Activated CD8-positive, alpha-beta memory T cell treated with anti-CD3 and anti-CD28 coated beads for 4 hours (primary cell): ENCODE data around the gene PRSS27.

ENCODE experiments used
- DNase-seq, 2 donors: peaks; one replicate each; pipeline ENCODE4 v3.0.0-alpha.2; 2020; ENCODE audit warnings: low read depth in 2 of 2

The PRSS27 gene

GRCh38 chr16:2751577-2752034 is 31.6 kb upstream of the PRSS27 start:
- no peak for DNase-seq

DNA sequence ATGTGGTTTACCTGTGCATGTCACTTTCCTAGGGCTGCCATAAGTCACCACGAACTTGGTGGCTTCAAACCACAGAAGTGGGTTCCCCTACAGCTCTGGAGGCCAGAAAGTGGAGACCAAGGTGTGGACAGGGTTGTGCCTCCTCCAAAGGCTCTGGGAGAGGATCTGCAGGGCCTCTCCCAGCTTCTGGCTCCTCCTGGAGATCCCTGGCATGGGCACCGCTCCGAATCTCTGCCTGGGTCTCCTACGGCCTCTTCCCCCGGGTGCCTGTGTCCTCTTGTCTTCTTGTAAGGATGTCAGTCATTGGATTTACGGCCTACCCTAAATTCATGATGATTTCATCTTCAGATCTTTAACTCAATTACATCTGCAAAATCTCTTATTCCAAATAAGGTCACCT is 29.9 kb upstream of the PRSS27 start:
- no peak for DNase-seq

DNA sequence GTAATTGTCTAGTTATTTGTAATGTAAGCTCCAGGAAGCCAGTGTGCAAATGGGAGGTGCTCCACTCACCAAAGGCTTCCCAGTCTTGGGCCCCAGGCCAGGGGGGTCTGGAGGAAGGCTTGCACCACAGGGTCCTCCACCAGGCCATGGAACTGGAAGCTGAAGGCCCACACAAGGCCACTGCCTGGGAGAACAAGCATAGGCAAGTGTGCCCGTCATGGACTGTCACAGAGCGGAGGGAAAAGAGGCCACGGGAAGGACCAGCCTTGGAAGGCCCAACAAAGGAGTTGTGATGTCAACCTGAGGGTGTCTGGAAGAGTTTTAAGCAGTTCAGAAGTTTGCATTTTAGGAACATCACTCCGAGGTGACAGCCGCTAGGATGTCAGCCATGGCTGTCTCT is 29.5 kb upstream of the PRSS27 start:
- DNase-seq, result no peak

DNA sequence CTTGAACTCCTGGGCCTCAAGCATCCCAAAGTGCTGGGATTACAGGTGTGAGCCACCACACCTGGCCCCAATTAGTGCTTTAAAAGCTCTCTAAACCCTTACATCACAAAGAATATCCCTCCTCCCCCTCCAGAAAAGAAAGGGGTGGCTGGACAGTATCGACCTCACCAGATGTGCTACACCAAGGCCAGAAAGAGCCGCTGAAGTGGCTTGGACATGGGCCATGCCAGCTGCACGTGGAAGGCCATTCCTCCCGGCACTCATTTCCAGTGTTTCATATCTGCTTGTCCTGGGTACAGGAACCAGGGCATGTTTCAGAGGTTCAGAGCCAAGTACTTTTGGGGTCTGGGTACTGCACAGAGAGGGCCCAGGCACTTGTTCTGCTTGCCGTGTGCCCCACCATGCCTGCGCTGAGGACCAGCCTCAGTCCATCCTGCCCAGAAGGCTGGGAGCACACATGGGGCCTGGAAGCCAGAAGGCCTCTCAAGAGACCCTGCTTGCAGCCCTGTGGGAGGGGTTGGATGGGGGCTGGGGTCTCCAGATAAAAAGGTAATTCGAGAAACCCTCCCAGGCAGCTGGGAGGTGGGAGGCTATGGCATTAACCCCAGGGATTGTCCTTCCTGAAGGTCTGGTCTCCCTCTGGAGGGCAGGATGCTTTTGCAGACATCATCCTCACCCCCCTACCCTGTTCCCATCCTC is 28.9 kb upstream of the PRSS27 start:
- DNase-seq, result no peak

DNA sequence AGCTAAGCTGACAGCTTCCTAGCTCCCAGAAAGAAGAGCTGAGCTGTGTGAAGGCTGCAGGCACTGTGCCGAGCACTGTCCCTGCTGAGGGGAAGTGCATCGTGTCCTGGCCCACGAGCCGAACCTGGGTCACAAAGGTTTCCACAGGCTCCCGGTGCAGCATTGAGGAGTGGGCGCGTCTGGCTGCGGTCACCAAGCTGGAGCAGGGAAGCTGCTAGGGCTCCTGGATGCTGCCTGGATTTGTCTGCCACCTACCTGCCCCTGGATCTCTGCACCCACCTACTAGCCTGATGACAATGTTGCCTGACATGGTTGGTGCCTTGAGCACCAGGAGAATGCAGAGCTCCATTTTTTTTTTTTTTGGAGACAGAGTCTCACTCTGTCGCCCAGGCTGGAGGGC is 25.9 kb upstream of the PRSS27 start:
- no peak for DNase-seq

- no peak for DNase-seq
These were observed 25.3 kb upstream of the PRSS27 start for GRCh38 chr16:2745116-2745890.

DNA sequence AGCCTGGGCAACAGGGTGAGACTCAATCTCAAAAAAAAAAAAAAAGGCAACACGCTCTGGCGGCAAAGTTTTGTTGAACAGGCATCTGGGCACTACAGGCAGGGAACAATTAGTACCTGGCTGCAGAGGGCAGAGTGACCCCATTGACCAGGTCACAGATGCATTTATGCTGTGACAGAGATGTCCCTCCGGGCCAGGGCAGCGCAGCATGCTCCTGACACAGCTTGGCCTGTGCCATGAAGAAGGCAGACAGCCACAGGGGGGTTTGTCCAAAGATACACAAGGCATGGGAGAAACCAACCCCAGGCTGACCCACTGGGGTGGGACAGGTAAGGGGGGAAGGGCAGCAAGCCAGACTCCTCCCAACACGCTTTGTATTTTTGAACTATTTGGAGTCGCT is 24.7 kb upstream of the PRSS27 start:
- no peak for DNase-seq

- no peak for DNase-seq
These were observed 23.2 kb upstream of the PRSS27 start for GRCh38 chr16:2743007-2743810.

- no peak for DNase-seq
These were observed 22.4 kb upstream of the PRSS27 start for GRCh38 chr16:2742323-2743006.

DNA sequence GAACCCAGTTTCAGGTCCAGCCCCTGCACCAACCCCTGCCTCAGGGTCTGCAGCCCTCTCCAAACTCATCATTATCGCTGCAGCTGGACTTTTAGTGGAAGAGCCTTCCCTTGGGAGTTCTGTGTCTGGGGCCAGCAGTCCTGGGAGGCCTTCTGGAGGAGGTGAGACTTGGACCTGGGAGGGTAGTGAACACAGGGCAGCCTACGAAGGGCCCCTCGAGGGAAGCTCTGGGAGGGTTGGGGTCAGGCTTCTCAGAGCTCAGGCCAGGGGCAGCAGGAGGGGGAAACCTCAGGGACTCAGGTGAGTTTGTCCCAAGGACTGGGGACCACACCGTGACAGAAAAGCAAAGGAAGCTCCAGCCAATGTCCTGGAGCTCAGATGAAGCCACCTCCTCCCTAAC is 21.1 kb upstream of the PRSS27 start:
- DNase-seq, result no peak

GRCh38 chr16:2740476-2740875 is 20.5 kb upstream of the PRSS27 start:
- no peak for DNase-seq

DNA sequence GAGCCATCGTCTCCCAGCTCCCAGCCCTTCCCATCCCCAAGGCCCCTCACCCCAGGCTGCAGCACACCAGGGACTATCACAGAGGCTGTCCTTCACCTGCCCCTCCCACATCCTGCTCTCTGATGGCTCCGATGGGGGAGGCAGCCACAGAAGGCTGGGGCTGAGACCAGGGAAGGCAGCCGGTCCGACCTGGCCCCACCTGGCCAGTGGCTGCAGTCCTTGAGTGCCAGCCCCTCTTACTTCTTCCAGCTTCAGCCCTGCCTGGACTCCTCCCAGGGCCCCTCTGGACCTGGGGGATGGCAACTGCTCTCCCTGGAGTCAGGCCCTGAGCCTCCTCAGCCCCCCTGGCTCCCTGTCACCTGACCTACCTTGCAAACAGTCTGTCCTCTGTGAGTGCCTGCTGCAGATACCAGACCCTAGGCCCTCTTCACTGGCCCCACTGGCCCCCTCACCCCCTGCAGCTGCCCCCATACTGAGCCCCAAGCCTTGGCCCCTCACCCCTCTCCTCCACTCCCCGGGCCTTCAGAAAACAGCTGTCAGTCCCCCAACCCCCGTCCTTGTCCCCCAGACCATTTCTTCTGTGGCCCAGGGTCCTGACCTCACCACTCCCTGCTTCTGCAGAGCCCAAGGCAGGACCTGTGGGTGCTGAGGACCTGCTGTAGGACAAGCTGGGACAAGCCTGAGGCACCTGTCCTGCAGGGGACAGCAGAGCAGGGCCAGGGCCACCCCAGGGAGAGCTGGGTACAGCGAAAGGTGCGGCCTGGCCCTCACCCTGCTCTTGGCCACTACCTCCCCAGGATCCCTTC is 19.8 kb upstream of the PRSS27 start:
- DNase-seq, result no peak

DNA sequence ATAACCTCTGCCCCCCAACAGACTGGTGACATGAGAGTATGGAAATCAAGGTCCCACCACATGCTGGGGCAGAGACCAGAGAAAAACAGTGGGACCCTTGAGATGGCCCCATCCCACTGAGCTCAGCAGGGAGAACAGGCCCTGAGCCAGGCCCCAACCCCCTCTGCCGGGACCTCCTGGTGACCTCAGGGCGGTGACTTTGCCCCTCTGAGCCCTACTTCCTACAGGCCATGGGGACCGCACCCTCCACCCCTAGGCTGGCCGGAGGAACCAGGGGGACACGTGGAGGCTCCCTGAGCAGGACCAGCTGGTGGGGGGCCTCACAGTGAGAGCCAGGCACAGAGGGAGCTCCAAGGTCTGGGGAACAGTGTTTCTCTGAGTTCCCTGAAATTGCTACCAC is 18.6 kb upstream of the PRSS27 start:
- DNase-seq, result no peak

DNA sequence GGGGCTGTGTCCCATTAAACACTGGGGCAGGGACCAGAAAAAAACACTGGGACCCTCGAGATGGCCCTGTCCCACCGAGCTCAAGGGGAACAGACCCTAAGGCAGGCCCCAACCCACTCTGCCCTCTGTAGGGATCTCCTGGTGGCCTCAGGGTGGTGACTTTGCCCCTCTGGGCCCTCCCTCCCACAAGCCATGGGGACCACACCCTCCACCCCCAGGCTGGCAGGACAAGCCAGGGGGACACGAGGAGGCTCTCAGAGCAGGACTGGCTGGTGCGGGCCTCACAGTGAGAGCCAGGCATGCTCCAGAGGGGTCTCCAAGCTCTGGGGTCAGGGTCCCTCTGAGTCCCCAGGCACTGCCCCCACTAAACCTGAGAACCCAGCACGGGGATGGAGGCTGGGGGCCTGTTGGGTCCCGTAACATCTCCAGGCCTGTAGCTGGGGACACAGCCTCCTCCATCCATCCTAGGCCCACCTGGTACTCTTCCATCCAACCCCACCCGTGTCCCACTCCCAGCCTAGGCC is 17.9 kb upstream of the PRSS27 start:
- DNase-seq, result no peak

GRCh38 chr16:2737238-2737605 is 17.2 kb upstream of the PRSS27 start:
- DNase-seq, result no peak

DNA sequence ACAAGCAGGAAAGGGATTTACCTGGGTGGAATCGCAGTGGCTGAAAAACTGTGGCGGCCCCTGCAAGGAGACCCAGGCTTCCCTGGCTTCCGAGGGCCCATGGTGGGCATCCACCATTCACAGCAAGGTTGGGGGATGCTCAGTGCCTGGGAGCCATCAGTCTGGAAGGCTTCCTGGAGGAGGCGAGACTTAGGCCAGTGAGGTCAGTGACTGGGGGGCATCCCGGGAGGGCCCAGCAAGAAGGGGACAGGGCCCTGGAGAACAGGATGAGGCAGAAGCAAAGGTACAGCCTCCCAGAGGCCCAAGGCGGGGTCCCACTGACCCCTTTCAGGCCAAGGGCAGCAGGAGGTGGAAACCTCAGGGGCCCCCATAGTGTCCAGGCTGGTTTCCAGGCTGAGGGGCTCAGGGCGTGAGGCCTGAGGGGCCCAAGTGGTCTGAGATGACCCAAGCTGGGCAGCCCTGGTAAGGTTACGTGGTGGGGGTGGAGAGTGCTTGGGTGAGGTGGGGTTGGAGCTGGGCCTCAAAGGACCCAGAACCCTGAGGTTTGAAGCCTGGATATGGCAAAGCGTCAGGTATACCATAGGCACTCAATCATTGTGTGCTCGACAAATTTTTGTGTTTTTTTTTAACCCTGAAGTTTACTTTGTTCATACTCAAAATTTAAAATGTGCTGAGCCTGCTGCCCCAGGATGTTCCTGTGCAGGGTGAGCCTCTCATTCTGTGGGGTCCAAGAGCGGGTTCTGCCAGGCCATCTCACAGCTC is 16.6 kb upstream of the PRSS27 start:
- DNase-seq, result no peak

DNA sequence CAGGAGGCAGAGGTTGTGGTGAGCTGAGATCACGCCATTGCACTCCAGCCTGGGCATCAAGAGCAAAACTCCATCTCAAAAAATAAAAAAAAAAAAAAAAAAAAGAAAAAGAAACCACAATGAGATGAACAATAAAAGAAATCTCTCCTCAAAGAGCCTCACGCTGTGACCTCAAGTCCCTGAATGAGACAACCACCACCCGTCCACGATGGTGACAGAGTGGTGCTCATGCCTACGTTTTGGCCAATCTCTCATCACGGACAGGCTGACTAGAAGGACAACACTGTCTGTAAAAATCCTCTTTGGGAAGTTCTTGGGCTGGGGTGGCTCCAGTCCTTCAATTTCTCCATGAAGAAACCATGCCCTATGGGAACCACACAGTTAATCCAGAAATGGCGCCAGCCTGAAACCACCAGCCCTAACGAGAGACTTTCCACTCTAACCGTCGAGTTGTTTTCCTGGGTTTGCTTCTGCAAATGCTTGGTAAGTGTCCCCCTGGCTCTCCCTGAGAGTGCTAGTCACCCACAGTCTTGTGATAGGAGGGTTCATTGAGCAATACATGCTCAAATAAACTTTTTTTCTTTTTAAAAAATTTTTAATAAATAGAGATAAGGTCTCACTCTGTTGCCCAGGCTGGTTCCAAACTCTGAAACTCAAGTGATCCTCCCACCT is 15.0 kb upstream of the PRSS27 start:
- no peak for DNase-seq

DNA sequence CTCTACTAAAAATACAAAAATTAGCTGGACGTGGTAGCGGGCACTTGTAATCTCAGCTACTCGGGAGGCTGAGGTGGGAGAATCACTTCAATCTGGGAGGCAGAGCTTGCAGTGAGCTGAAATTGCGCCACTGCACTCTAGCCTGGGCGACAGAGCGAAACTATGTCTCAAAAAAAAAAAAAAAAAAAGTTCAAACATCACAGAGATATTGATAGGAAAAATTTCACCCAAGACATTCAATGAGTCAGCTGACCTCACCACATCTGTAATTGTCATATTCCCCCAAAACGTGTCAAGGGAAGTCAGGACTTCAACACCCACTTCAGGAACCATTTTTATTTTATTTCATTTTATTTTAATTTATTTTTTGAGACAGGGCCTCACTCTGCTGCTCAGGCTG is 8.0 kb upstream of the PRSS27 start:
- DNase-seq, result no peak

- DNase-seq, result no peak
These were observed 6.9 kb upstream of the PRSS27 start for GRCh38 chr16:2726923-2727322.
